ENCODE data around the gene C1orf53.

DNA sequence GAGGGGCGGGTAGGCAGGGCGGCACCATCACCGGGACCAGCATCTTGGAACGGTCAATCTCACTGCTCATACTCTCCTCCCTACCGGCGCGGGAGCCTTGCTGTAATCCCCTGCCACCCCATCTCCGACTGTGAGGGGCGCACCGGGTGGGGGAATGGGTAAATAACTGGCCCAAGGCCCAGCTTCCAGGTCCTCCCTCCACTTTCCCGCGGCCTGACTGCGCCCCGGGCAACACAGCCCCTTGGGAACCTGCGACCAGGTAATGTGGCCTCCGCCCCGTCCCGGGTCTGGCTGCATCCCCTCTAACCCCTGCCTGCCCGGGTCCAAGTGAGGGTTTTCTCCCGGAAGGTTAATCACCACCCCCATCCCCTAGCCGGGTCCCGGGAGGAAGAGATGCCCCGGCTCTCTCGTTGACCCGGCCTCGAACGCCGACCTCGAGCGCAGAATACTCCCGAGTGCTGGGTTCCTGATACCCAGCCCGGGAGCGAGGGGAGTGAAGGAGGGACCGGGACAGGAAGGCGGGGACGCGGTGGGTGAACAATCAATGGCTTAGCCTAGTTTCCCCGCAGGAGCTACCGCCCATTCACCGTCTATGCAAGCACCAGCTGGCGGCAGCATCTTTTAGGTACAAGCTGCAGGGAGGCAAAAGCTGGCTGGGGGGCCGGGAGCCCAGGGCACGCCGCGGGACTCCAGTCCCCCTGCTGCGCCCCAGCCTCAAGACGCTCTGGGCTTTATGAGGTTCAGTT lies 8.9 kb downstream of the C1orf53 start:
- TF ChIP-seq POLR2AphosphoS5 (IDR thresholded peaks at IDR 0.05): no peak
- TF ChIP-seq, protein P1, sequence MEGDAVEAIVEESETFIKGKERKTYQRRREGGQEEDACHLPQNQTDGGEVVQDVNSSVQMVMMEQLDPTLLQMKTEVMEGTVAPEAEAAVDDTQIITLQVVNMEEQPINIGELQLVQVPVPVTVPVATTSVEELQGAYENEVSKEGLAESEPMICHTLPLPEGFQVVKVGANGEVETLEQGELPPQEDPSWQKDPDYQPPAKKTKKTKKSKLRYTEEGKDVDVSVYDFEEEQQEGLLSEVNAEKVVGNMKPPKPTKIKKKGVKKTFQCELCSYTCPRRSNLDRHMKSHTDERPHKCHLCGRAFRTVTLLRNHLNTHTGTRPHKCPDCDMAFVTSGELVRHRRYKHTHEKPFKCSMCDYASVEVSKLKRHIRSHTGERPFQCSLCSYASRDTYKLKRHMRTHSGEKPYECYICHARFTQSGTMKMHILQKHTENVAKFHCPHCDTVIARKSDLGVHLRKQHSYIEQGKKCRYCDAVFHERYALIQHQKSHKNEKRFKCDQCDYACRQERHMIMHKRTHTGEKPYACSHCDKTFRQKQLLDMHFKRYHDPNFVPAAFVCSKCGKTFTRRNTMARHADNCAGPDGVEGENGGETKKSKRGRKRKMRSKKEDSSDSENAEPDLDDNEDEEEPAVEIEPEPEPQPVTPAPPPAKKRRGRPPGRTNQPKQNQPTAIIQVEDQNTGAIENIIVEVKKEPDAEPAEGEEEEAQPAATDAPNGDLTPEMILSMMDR (IDR thresholded peaks at IDR 0.05): no peak
- no peak for TF ChIP-seq POLR2A (IDR thresholded peaks at IDR 0.05; ENCODE audit: low read depth)
